HT-29 (cell line): ENCODE results near the gene ZSCAN20. TPM values are rescaled to one million over a fixed set of nuclear protein-coding genes. Genes with fewer than 3 reads are reported as not detected.
"Not testable (repeated sequence)": the region's sequence is repeated elsewhere in the genome, so short reads cannot be mapped to it uniquely, and the experiment has no call there.

Experiments used
- DNase-seq: peaks from one replicate; pipeline ENCODE4 v3.0.0-alpha.2; 2015; ENCODE audit warnings: low spot score
- total RNA-seq: library from RNA; depleted of rRNA; stranded (reverse); fragments of >200 nt; shearing (Covaris generic); gene quantifications from 2 replicates; pipeline ENCODE4 v1.2.3, GENCODE V29; 2014

ZSCAN20 gene
- total RNA-seq, 1 experiment from 2014 or later, result 4.2 TPM

- DNase-seq, result no peak
Observed at GRCh38 chr1:33488624-33489023, 16.2 kb downstream of the ZSCAN20 start.

- no peak for DNase-seq
Observed at GRCh38 chr1:33494929-33495328, 22.5 kb downstream of the ZSCAN20 start.

GRCh38 chr1:33497410-33497809, 25.0 kb downstream of the ZSCAN20 start:
- DNase-seq, result no peak

- peak; percentile 12 for DNase-seq
Observed at GRCh38 chr1:33500547-33500946, 28.1 kb downstream of the ZSCAN20 start.

- no peak for DNase-seq
Observed at GRCh38 chr1:33501309-33501708, 28.9 kb downstream of the ZSCAN20 start.

GRCh38 chr1:33501774-33502173, 29.3 kb downstream of the ZSCAN20 start:
- DNase-seq, result no peak

GRCh38 chr1:33502726-33503125, 30.3 kb downstream of the ZSCAN20 start:
- no peak for DNase-seq

GRCh38 chr1:33503506-33503905, 31.1 kb downstream of the ZSCAN20 start:
- DNase-seq, result no peak

- DNase-seq, result no peak
Observed at GRCh38 chr1:33507661-33508060, 35.2 kb downstream of the ZSCAN20 start.

- DNase-seq, result no peak
Observed at GRCh38 chr1:33508151-33508550, 35.7 kb downstream of the ZSCAN20 start.

- DNase-seq, result not testable (repeated sequence)
Observed at GRCh38 chr1:33509276-33509675, 36.8 kb downstream of the ZSCAN20 start.

- no peak for DNase-seq
Observed at GRCh38 chr1:33512226-33513011, 40.0 kb downstream of the ZSCAN20 start.

GRCh38 chr1:33515112-33515511, 42.7 kb downstream of the ZSCAN20 start:
- no peak for DNase-seq

GRCh38 chr1:33515607-33516006, 43.2 kb downstream of the ZSCAN20 start:
- DNase-seq, result no peak

- no peak for DNase-seq
Observed at GRCh38 chr1:33516428-33516827, 44.0 kb downstream of the ZSCAN20 start.

GRCh38 chr1:33516891-33517567, 44.6 kb downstream of the ZSCAN20 start:
- DNase-seq, result no peak

- DNase-seq, result no peak
Observed at GRCh38 chr1:33517596-33518250, 45.3 kb downstream of the ZSCAN20 start.

- DNase-seq, result no peak
Observed at GRCh38 chr1:33519240-33519884, 46.9 kb downstream of the ZSCAN20 start.

- no peak for DNase-seq
Observed at GRCh38 chr1:33524586-33524985, 52.1 kb downstream of the ZSCAN20 start.

GRCh38 chr1:33527934-33528333, 55.5 kb downstream of the ZSCAN20 start:
- no peak for DNase-seq

GRCh38 chr1:33529957-33530356, 57.5 kb downstream of the ZSCAN20 start:
- no peak for DNase-seq

- no peak for DNase-seq
Observed at GRCh38 chr1:33532250-33532649, 59.8 kb downstream of the ZSCAN20 start.
